ENCODE data around the gene KCNAB2. TPM values are rescaled to one million over a fixed set of nuclear protein-coding genes. Genes with fewer than 3 reads are reported as not detected.

KCNAB2 gene
- total RNA-seq: 10 to 100 TPM in 3 of 4 donors, 1 to 10 TPM in 1; 9.9 to 42.2 (median 17.0) TPM

GRCh38 chr1:6045561-6045960 is at the start of gene KCNAB2:
TSS of gene KCNAB2 (plus strand) at chr1:6045888. CDS start at chr1:6051537, 5,649 bp downstream.
- no peak for DNase-seq (ENCODE audit: low spot score)
- no peak for ATAC-seq (ENCODE audit: low FRiP score)
- no peak for TF ChIP-seq CTCF (IDR thresholded peaks at IDR 0.05)

DNA sequence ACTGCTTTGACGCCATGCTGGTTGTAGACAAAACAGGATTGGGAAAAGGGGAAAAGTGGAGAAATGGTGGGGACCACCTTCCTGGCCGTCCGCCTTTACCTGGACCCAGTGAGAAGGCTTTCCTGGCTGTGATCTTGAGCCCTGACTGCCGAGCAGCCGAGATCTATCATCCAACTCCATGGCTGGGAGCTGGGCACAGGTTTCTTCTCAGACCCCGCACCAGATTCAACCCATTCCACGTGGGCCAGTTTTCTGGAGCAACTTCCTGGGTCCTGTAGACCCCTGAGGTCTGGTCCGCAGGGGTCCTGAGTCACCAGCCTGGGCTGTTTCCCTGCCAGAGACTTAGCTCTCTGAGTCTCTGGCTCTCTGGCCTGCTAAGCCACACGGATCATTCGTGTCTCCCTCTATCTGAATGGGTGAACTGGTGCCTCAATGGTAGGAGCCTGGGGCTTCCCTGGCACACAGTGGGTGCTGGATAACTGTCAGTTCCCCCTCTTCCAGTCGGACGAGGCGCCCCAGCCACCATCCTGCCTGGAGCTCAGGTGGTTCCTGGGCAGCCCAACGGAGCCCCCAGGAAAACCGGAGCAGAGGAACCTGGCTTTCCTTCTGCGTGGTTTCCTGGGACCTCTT is 48.9 kb upstream of the KCNAB2 start:
- DNase-seq (ENCODE audit: low spot score) (no peak), ATAC-seq (ENCODE audit: low FRiP score) (no peak)
- no peak for TF ChIP-seq CTCF (IDR thresholded peaks at IDR 0.05)

DNA sequence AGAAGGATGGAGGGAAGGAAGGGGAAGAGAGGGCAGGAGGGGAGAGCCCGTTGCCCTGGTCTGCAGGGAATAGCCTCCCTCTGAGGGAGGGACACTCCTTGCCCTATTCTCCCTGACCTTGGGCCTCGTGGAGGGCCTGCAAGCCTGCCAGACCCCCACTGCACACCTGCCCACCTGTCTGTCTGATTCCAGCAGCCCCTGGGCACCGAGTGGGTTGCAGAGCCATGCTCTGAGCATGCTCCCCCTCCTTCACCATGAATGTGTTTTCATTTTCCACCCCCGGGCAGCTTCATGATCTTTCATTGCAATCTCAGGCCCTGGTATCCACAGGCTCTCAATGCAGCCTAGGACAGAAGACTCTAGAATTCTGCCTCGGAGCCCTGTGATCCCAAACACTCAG is 48.4 kb upstream of the KCNAB2 start:
- TF ChIP-seq CTCF (IDR thresholded peaks at IDR 0.05): no peak
- ATAC-seq (ENCODE audit: low FRiP score): no peak
- no peak for DNase-seq (ENCODE audit: low spot score)

- ATAC-seq (ENCODE audit: low FRiP score) (no peak), DNase-seq (ENCODE audit: low spot score) (no peak)
- TF ChIP-seq CTCF (IDR thresholded peaks at IDR 0.05): no peak
Measured at GRCh38 chr1:5998051-5998905, 47.4 kb upstream of the KCNAB2 start.

DNA sequence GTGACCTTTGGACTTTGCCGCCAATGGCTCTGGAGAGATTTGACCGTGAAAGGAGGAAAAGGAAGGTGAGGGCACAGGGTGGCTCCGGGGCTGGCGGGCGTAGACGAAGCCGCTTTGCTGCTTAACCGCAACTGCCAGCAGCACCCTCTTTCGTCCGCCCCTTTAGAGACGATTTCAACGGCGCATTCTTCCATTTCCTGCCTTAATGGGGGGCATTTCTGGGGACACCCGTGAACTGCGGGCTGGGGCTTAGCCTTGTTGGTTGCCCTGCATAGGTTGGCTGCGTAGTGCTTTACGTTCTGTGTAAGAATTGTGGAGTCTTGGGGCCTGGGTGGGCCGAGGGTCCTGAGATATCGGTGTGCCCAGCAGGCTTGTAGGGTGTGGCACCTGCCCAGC is 46.8 kb upstream of the KCNAB2 start:
- no peak for ATAC-seq (ENCODE audit: low FRiP score)
- TF ChIP-seq CTCF (IDR thresholded peaks at IDR 0.05): no peak
- no peak for DNase-seq (ENCODE audit: low spot score)

GRCh38 chr1:5999711-6000443 is 45.8 kb upstream of the KCNAB2 start:
- DNase-seq (ENCODE audit: low spot score) (no peak), ATAC-seq (ENCODE audit: low FRiP score) (no peak)
- TF ChIP-seq CTCF (IDR thresholded peaks at IDR 0.05): no peak

Measured in omental fat pad (tissue), 4 donors.